ENCODE data around the gene SEZ6L.
A peak's percentile ranks its signal among the peaks of the same experiment; 100 is the strongest.

The SEZ6L gene

DNA sequence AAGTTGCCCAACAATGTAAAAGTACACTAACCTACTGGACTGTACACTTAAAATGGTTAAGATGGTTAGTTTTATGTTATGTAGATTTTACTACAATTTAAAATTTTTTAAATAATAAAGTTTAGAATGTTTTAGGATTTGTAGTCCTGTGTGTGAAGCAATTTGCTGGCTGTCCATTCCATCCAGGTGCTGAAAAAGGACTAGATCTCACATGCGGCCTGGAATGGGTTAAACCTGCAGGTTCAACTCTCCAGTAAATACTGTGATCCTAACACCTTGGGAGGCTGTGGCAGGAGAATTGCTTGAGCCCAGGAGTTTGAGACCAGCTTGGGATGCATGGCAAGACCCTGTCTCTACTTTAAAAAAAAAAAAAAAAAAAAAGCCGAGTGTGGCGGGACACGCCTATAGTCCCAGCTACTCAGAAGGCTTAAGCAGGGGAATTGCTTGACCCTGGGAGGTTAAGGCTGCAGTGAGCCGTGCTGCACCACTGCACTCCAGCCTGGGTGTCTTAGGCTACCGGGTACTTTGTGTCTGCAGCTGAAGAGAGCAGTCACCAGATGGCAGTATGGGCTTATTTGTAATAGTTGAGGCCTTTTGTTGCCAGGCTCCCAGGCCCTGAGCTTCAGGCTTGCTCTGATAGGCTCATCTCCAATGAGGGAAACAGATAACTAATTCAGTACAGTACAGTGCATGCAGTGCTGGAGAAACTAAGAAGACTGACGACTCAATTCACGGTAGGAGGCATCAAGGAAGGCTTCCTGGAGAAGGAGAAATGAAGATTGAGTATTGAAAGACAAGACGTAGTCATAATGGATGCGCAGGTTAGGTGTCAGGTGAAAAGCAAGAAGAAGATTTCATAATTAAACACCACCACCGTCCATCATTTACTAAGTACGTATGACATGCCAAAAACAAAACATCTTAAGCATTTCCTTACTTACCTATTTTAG is 195.1 kb downstream of the SEZ6L start:
- H3K27me3 ChIP-seq, result no peaks in the 10 kb centered on the region
- peaks cover 2% of the 10 kb centered on the region; the same call in 1 of the 2 replicates for H3K4me1 ChIP-seq
- peak; percentile 84 for DNase-seq
- H3K4me3 ChIP-seq (ENCODE audit: low read depth, low read length), result no peak overlapping the region
- TF ChIP-seq CTCF (IDR thresholded peaks at IDR 0.05; ENCODE audit: low read depth, low read length), result peak; percentile 93
- H3K9me3 ChIP-seq, result no peaks in the 10 kb centered on the region
- H3K36me3 ChIP-seq, result no peaks in the 10 kb centered on the region

DNA sequence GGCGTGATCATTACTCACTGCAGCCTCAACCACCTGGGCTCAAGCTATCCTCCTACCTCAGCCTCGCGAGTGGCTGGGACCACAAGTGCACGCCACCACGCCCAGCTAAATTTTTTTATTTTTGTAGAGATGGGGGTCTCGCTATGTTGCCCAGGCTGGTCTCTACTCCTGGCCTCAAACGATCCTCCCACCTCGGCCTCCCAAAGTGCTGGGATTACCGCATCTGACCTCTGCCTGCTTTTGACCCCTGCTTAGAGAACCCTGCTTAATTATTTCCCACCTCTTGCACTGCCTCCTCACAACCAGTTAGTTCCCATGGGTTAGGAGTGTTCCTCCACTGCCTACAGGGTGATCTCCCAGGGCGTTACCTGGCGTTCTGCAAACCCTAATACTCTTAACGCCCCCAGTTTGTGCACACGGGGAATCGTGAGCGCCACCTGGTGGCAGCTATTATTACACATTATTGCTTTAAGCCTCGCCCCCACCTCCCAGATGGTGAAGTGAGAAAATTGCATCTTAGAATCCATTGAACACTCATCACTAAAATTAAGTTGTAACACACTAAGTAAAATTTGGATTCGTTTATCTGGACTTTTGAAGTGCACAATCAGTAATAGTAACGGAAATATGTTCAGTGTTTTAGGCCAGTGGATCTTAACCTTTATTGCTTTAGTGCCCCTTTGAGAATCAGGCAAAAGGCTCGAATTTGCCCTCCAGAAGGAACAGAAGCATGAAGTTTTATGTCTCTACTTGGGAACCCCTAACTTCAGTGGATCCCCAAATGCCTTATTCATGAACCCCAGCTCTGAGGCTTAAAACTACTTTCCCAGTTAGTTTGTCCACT is 198.4 kb downstream of the SEZ6L start:
- peak; percentile 60 for DNase-seq

GRCh38 chr22:26372890-26373289 is 203.6 kb downstream of the SEZ6L start:
- Histone ChIP-seq H3K4me3 (ENCODE audit: low read depth, low read length) (no peak overlapping the region), H3K36me3 (no peaks in the 10 kb centered on the region), H3K27me3 (no peaks in the 10 kb centered on the region; the same call in none of the 2 replicates), H3K9me3 (no peaks in the 10 kb centered on the region), H3K4me1 (no peaks in the 10 kb centered on the region)
- TF ChIP-seq CTCF (IDR thresholded peaks at IDR 0.05; ENCODE audit: low read depth, low read length), result no peak
- no peak for DNase-seq

More for the DNA sequence above, 198.4 kb downstream of the SEZ6L start:
- Histone ChIP-seq H3K36me3 (no peaks in the 10 kb centered on the region), H3K9me3 (no peaks in the 10 kb centered on the region), H3K4me1 (peaks cover 2% of the 10 kb centered on the region; the same call in 1 of the 2 replicates), H3K27me3 (no peaks in the 10 kb centered on the region), H3K4me3 (ENCODE audit: low read depth, low read length) (no peak overlapping the region)
- peak; percentile 89 for TF ChIP-seq CTCF (IDR thresholded peaks at IDR 0.05; ENCODE audit: low read depth, low read length)

DNA sequence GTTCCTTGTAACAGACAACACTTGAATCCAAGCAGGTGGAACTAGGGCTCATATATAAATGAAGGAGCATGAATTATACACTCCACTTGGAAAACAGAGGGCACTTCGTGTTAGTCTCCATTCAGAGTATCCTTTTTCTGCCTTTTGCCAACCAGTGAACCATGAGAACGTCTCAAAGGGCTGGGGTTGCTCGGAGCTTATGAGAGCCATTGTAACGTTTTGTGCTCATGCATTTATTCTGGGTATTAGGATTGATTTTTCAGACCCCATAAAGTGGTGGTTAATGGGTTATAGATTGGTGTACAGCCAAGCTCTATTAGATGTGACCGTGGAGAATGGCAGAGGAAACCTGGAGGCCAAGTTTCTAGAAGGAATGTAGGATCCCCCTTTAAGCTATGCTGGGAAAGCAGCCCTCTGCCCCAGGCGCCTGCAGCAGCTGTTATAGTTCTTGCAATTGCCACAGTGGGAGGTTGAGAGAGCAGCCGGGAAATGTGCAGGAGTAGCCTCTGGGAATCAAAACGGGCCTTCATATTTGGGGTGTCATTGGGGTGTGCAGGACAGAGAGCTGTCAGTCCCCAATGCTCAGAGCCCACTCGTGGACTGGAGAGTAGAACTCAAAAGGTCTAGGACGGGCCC is 205.2 kb downstream of the SEZ6L start:
- no peak for TF ChIP-seq CTCF (IDR thresholded peaks at IDR 0.05; ENCODE audit: low read depth, low read length)
- Histone ChIP-seq H3K4me1 (no peaks in the 10 kb centered on the region), H3K9me3 (no peaks in the 10 kb centered on the region), H3K4me3 (ENCODE audit: low read depth, low read length) (no peak overlapping the region), H3K27me3 (no peaks in the 10 kb centered on the region; the same call in none of the 2 replicates), H3K36me3 (no peaks in the 10 kb centered on the region)
- DNase-seq, result no peak

- Histone ChIP-seq H3K4me1 (no peaks in the 10 kb centered on the region), H3K27me3 (no peaks in the 10 kb centered on the region; the same call in none of the 2 replicates), H3K9me3 (no peaks in the 10 kb centered on the region), H3K36me3 (no peaks in the 10 kb centered on the region), H3K4me3 (ENCODE audit: low read depth, low read length) (no peak overlapping the region)
- TF ChIP-seq CTCF (IDR thresholded peaks at IDR 0.05; ENCODE audit: low read depth, low read length), result no peak
- DNase-seq, result no peak
These were observed 208.0 kb downstream of the SEZ6L start for GRCh38 chr22:26377170-26377830.

Measured in BE2C (cell line).